ENCODE data around the gene PPP1R27. TPM values are rescaled to one million over a fixed set of nuclear protein-coding genes. Genes with fewer than 3 reads are reported as not detected.

The PPP1R27 gene
- total RNA-seq, 1 donor from 2014 or later = not detected

- FAIRE-seq (no peak), DNase-seq (ENCODE audit: low read depth) (no peak)
- peaks cover 75% of the 10 kb centered on the region for H3K79me2 ChIP-seq (ENCODE audit: insufficient read depth, low read length)
- TF ChIP-seq CTCF (IDR thresholded peaks at IDR 0.05; ENCODE audit: insufficient read depth, low read depth, low read length) = no peak
- no peaks in the 10 kb centered on the region for H3K27me3 ChIP-seq (ENCODE audit: insufficient read depth, low read length)
- H3K27ac ChIP-seq (ENCODE audit: low read depth, low read length) = no peak overlapping the region
- H3K4me2 ChIP-seq (ENCODE audit: low read length) = peak overlapping the region; percentile 40
- Mint-ChIP-seq H3K4me3 (ENCODE audit: unreplicated experiment) (peak overlapping the region; percentile 87), H3K4me1 (ENCODE audit: low read depth, unreplicated experiment) (peaks cover 27% of the 10 kb centered on the region), H3K27ac (ENCODE audit: unreplicated experiment) (peak overlapping the region; percentile 48), H3K36me3 (ENCODE audit: low read depth, unreplicated experiment) (peaks cover 7% of the 10 kb centered on the region), H3K9me3 (ENCODE audit: unreplicated experiment) (no peaks in the 10 kb centered on the region), H3K27me3 (ENCODE audit: low read depth, unreplicated experiment) (no peaks in the 10 kb centered on the region)
- H3K36me3 ChIP-seq (ENCODE audit: insufficient read depth, low read length) = peaks cover 2% of the 10 kb centered on the region
- peaks cover 65% of the 10 kb centered on the region for H4K20me1 ChIP-seq (ENCODE audit: insufficient read depth, low read length)
- H3K9ac ChIP-seq (ENCODE audit: low read length) = peak overlapping the region; percentile 33
- no peak overlapping the region for H2AFZ ChIP-seq (ENCODE audit: low read depth, low read length)
- H3K4me1 ChIP-seq (ENCODE audit: insufficient read depth, low read length) = peaks cover 30% of the 10 kb centered on the region
- no peak overlapping the region for H3K4me3 ChIP-seq (ENCODE audit: insufficient read depth, low read depth, low read length)
- no peaks in the 10 kb centered on the region for H3K9me3 ChIP-seq (ENCODE audit: insufficient read depth, low read depth, low read length)
Measured at GRCh38 chr17:81863833-81864768, 29.3 kb upstream of the PPP1R27 start.

- Histone ChIP-seq H3K36me3 (ENCODE audit: insufficient read depth, low read length) (peaks cover 5% of the 10 kb centered on the region), H3K9me3 (ENCODE audit: insufficient read depth, low read depth, low read length) (no peaks in the 10 kb centered on the region), H3K9ac (ENCODE audit: low read length) (peak overlapping the region; percentile 33), H2AFZ (ENCODE audit: low read depth, low read length) (no peak overlapping the region), H3K27me3 (ENCODE audit: insufficient read depth, low read length) (no peaks in the 10 kb centered on the region), H3K27ac (ENCODE audit: low read depth, low read length) (no peak overlapping the region), H4K20me1 (ENCODE audit: insufficient read depth, low read length) (peaks cover 66% of the 10 kb centered on the region), H3K4me3 (ENCODE audit: insufficient read depth, low read depth, low read length) (no peak overlapping the region), H3K4me2 (ENCODE audit: low read length) (peak overlapping the region; percentile 40), H3K79me2 (ENCODE audit: insufficient read depth, low read length) (peaks cover 80% of the 10 kb centered on the region), H3K4me1 (ENCODE audit: insufficient read depth, low read length) (peaks cover 32% of the 10 kb centered on the region)
- no peak for DNase-seq (ENCODE audit: low read depth)
- Mint-ChIP-seq H3K4me1 (ENCODE audit: low read depth, unreplicated experiment) (peaks cover 28% of the 10 kb centered on the region), H3K9me3 (ENCODE audit: unreplicated experiment) (no peaks in the 10 kb centered on the region), H3K36me3 (ENCODE audit: low read depth, unreplicated experiment) (peaks cover 7% of the 10 kb centered on the region), H3K4me3 (ENCODE audit: unreplicated experiment) (peak overlapping the region; percentile 87), H3K27ac (ENCODE audit: unreplicated experiment) (peak overlapping the region; percentile 78), H3K27me3 (ENCODE audit: low read depth, unreplicated experiment) (no peaks in the 10 kb centered on the region)
- TF ChIP-seq EZH2 (IDR thresholded peaks at IDR 0.05; ENCODE audit: insufficient read depth, low read length) (no peak), CTCF (IDR thresholded peaks at IDR 0.05; ENCODE audit: insufficient read depth, low read depth, low read length) (no peak)
- FAIRE-seq = no peak
Measured at GRCh38 chr17:81863123-81863675, 28.3 kb upstream of the PPP1R27 start.
